Gastrocnemius medialis (tissue), 4 donors: ENCODE data around the gene ITGA11.

Experiments used
- CTCF ChIP-seq, 5 experiments: fragments of 450-650 bp in 3 of 5; fragments of 200-600 bp in 2 of 5; sonication (generic) in 2 of 5; IDR thresholded peaks in 4 of 5; conservative IDR thresholded peaks in 1 of 5; 1 replicate in 4 of 5; 2 replicates in 1 of 5; pipeline ENCODE4 v1.5.1; 2016 to 2019; ENCODE audit warnings: antibody characterized with exemption in 5 of 5, mild to moderate bottlenecking in 3 of 5, moderate library complexity in 3 of 5
- POLR2A ChIP-seq, 2 donors: fragments of 450-650 bp; IDR thresholded peaks; one replicate each; pipeline ENCODE4 v1.6.1; 2017; ENCODE audit warnings: antibody characterized with exemption in 2 of 2, mild to moderate bottlenecking in 2 of 2, moderate library complexity in 2 of 2

- no peak for TF ChIP-seq CTCF (IDR thresholded peaks at IDR 0.05 in 4 of 5, conservative IDR thresholded peaks at IDR 0.05 in 1 of 5)
- TF ChIP-seq POLR2A (IDR thresholded peaks at IDR 0.05), result no peak
Measured at GRCh38 chr15:68299436-68299835, 132.5 kb downstream of the ITGA11 start.
